GM19468 (cell line): Measurements from ENCODE around the gene DEDD2.
A peak's percentile ranks its signal among the peaks of the same experiment; 100 is the strongest.

Experiments used
- ATAC-seq: cut with Tn5 transposase; IDR thresholded peaks from one replicate; pipeline ENCODE4 v1.9.1; 2021; ENCODE audit warnings: mild to moderate bottlenecking, moderate library complexity, moderate number of reproducible peaks; ENCODE audit not compliant: unreplicated experiment; ENCODE audit errors: extremely low read depth

DEDD2 gene

GRCh38 chr19:42229855-42230351, 12.4 kb upstream of the DEDD2 start:
- ATAC-seq: no peak

DNA sequence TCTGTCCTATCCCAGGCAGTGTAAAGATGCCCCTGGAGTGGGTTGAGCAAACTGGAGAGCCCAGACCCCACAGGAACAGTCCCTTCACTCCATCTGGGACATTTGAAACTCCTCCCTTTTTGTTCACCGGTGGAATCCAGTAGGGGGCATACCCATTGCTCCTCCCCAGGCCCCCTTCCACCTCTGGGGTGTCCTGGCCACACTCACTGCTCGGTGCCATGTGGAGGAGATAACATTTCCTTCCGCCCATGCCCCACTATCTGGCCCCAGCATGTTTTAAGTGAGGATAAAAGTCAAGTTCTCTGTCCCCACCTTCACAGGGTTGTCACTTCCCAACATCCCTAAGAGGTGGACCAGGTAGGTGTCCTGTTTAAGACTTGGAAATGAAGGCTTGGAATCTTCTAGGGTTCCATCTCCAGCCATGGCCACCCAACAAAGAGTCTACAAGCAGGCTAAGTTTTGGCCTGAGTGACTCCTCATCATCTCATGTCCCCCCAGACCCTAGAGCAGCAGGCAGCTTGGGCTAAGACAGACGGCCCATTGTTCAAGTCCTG, 11.9 kb upstream of the DEDD2 start:
- no peak for ATAC-seq

DNA sequence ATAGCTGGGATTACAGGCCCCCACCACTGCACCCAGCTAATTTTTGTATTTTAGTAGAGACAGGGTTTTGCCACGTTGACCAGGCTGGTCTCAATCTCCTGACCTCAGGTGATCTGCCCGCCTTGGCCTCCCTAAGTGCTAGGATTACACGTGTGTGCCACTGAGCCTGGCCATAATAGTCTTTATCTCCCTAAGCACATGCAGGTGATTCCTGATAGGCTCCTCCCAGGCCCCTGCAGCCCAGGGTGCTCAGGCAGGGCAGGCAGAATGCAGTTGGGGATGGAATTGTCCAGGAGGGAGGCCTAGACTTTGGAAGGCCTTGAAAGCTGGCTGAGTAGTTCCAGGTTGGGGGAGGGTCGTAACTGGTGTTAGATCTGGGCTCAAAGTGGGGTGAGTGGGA, 11.2 kb upstream of the DEDD2 start:
- ATAC-seq: no peak

- ATAC-seq: no peak
These were observed 9.4 kb upstream of the DEDD2 start for GRCh38 chr19:42226886-42227285.

GRCh38 chr19:42225718-42226292, 8.3 kb upstream of the DEDD2 start:
- no peak for ATAC-seq

DNA sequence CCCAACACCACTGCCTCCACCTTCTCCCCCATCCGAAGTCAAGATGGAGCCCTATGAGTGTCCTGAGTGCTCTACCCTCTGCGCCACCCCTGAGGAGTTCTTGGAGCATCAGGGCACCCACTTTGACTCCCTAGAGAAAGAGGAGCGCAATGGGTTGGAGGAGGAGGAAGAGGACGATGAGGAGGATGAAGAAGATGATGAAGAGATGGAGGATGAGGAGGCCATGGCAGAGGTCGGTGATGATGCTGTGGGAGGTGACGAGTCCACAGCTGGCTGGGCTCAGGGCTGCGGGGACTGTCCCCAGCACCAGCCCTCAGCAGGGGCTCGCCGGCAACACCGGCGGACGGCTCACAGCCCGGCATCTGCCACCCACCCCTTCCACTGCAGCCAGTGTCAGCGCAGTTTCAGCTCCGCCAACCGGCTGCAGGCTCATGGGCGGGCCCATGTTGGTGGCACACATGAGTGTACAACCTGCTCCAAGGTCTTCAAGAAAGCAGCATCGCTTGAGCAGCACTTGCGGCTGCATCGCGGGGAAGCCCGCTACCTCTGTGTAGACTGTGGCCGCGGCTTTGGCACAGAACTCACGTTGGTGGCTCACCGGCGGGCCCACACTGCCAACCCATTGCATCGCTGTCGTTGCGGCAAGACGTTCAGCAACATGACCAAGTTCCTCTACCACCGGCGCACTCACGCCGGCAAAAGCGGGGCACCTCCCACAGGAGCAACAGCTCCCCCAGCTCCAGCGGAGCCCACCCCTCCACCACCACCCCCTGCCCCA, 7.7 kb upstream of the DEDD2 start:
- no peak for ATAC-seq

DNA sequence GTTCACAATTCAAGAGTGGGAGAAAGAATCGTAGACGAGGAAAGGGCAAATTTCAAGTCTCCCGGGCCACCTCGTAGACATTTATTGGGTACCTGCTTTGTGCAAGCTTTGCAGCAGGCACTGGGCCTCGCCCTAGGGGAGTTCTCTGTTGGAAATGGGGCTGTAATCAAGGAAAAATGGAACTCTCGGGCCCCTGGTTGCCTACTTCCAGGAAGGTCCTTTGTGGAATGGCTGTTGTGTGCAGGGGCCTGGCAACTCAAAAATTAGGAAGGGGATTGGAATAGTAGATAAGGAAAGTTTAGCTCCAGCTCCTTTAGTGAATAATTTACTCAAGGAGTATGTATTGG, 3.2 kb upstream of the DEDD2 start:
- ATAC-seq: no peak

GRCh38 chr19:42219812-42220750, 2.6 kb upstream of the DEDD2 start, which contains the start of gene ZNF526:
Gene ZNF526 (plus strand): TSS chr19:42220312. CDS start chr19:42224404, 4,092 bp downstream.
- ATAC-seq: peak; percentile 88

- ATAC-seq: no peak
These were observed 591 bp downstream of the DEDD2 start for GRCh38 chr19:42216653-42217519.

DNA sequence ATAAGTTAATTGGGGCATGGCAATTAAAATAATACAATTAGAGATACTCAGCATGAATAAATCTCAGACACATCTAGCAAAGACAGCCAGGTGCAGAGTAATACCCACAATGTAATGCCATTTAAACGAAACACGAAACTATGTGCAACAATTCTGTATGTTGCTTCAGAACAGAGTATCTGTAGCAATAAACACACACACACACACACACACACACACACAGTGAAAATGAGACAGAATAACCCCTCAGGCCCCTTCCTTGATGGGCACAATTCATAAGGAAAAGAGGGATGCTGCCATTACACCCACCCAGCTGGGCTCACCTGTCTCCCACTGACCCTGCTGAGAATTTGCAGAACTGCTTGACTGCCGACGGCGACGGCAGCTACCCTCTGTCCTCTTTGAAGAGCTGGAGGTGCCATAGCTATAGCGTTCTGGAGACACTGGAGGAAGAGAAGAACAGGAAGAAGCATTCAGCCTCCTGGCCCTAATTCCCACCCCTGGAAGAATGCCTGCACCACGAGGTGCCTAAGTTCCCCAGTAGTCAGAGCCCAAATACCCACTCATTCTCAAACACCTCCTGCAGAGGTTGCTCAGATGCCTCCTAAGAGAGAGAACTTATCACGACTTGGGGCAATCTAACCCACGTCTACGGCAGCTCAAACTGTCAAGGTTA, 2.5 kb downstream of the DEDD2 start:
- ATAC-seq: no peak

DNA sequence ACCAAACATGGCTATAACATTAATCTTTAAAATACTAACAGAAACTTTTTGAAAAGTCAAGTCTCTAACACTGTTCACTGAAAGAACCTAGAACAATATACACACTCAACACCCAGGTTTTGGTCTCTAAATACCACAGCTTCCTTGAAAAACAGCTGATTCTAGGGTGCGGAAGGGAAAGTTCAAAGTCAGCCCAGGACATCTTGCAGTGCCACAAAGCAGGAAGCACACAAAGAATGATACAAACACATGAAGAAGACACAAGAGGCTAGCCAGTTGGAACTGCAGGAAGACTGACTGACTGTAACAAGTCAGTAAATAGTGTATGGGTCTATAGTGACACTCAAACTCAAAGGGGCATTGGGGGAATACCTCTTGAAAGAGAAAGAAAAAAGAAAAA, 4.6 kb downstream of the DEDD2 start:
- ATAC-seq: no peak

DNA sequence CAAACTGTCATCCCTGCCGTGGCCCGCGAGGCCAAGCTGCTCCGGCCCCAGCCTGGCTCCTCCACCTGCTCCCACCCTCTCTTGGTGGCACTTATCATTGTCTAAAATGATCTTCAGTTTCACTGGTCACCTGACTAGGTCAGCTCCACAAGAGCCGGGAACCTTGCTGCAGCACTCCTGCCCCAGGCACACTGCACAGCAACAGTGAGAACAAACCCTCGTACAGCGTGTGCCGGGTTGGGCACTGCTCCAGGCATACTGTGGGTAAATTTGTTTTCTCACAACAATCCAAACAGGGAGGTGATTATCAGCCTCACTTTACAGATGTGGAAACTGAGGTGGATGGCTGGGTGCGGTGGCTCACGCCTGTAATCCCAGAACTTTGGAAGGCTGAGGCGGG, 8.9 kb downstream of the DEDD2 start:
- no peak for ATAC-seq

GRCh38 chr19:42207767-42208271, 9.7 kb downstream of the DEDD2 start:
- no peak for ATAC-seq

DNA sequence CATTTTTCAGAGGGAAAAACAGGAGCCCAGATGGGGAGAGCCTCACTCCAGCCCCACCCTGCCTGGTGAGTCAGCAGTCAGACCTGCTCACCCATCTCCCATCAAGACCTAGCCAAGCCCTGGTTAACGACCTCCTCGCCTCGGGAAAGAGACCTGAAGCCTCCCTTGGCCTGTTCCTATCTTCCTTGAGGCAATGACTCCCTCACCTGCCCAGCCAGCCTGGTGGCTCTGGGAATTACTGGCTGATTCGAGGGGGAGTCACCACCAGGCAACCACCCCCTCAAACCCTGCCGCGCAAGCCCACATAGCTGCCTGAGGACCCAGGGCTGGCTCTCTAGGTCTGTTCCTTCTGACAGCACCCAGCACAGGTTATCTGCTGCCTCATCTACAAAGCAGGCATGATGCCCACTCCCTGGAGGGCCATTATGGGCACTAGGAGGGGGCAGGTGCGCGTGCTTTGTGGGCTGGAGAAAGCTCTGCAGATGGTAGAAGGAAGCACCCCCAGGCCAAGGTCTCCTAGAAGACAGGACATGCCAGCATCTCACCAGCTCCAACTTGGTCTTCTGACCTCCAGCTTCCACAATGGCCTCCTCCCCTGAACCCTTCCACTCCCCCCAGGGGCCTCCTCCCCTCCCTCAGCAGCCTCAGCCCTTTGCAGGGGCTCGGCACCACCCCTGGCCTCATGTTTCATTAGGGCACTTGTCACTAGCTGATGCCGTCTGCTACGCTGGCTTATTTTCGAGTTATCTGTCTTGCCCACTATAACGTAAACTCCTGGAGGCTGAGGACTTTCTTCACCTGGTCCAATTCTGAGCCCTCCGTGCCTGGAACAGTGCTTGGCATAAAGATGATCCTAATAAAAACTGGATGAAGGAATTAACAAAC, 10.4 kb downstream of the DEDD2 start:
- ATAC-seq: no peak

GRCh38 chr19:42204664-42205063, 12.8 kb downstream of the DEDD2 start:
- ATAC-seq: no peak

- ATAC-seq: no peak
These were observed 13.8 kb downstream of the DEDD2 start for GRCh38 chr19:42203700-42204099.

DNA sequence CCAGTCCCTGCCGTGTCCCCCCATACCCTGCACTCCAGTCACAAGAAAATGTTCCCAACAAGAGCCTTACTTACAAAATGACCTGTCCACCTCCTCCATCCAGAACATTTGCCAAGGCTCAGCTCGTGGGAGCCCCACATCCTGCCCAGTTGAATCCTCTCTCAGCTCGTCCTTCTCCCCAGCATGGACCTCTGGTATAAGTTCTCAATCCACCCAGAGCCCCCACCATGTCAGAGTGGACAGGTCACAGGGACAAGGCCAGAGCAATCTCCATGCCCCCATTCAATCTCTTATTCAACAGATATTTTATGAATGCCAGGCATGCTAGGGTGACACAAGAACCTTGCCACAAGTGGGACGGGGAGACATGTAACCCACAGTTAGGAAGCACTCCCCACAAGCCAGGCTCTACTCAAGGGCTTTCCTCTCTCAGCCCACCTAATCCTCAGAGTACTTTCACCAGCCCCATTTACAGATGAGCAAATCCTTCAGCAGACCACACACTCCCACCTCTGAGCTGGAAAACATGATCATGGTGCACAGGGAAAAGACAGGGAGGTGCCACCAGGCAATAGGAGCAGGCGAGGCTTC, 15.1 kb downstream of the DEDD2 start:
- no peak for ATAC-seq
